PC-9 (cell line): Measurements from ENCODE around the gene GLDN. TPM values are rescaled to one million over a fixed set of nuclear protein-coding genes. Genes with fewer than 3 reads are reported as not detected.
A peak's percentile ranks its signal among the peaks of the same experiment; 100 is the strongest.

Experiments used
- BruUV-seq: library from RNA; stranded (reverse); fragments of 400-500 nt; replicated peaks from 2 replicates; lab custom pipeline; 2021; lab: Mats Ljungman, UMichigan
- CTCF ChIA-PET: fragments of 300-600 bp; sonication (Branson Sonifier 250); formaldehyde crosslinking; loops from one replicate; lab custom pipeline; 2022; ENCODE audit warnings: antibody characterized with exemption; lab: Charles Lee
- POLR2A ChIA-PET: fragments of 300-600 bp; sonication (Branson Sonifier 250); formaldehyde crosslinking; loops from one replicate; lab custom pipeline; 2022; ENCODE audit warnings: antibody characterized with exemption; ENCODE audit not compliant: unreplicated experiment; lab: Charles Lee
- DNase-seq, 2 experiments: peaks; one replicate each; pipeline versions ENCODE4 v3.0.0 to v3.0.0-alpha.2; 2015 to 2022; ENCODE audit warnings: mixed read lengths in 1 of 2
- H2AFZ ChIP-seq: fragments of 200-600 bp; sonication (generic); 2 replicates; pipeline ENCODE4 v1.8.1; 2017; ENCODE audit warnings: antibody characterized with exemption
- H3F3A ChIP-seq: fragments of 200-600 bp; sonication (generic); 2 replicates; pipeline ENCODE4 v1.8.1; 2017; ENCODE audit warnings: antibody characterized with exemption, mild to moderate bottlenecking, low read depth; ENCODE audit not compliant: insufficient read depth
- H3K27ac ChIP-seq: fragments of 200-600 bp; sonication (generic); 2 replicates; pipeline ENCODE4 v1.6.1; 2016; ENCODE audit warnings: mixed run types
- H3K27me3 ChIP-seq: fragments of 200-600 bp; sonication (generic); 2 replicates; pipeline ENCODE4 v1.6.1; 2016; ENCODE audit warnings: low read depth, mixed run types; ENCODE audit not compliant: insufficient read depth
- H3K36me3 ChIP-seq: fragments of 200-600 bp; sonication (generic); 2 replicates; pipeline ENCODE4 v1.6.1; 2016; ENCODE audit warnings: low read depth, mixed run types
- H3K4me1 ChIP-seq: fragments of 200-600 bp; sonication (generic); replicated peaks from 2 replicates; pipeline ENCODE4 v1.6.1; 2016; ENCODE audit warnings: mixed run types; ENCODE audit not compliant: insufficient read depth
- H3K4me2 ChIP-seq: fragments of 200-600 bp; sonication (generic); 2 replicates; pipeline ENCODE4 v1.6.1; 2017; ENCODE audit warnings: mixed run types
- H3K4me3 ChIP-seq: fragments of 200-600 bp; sonication (generic); 2 replicates; pipeline ENCODE4 v1.6.1; 2016; ENCODE audit warnings: mixed run types
- H3K79me2 ChIP-seq: fragments of 200-600 bp; sonication (generic); 2 replicates; pipeline ENCODE4 v1.6.1; 2017; ENCODE audit warnings: low read depth, mixed run types
- H3K9me2 ChIP-seq: fragments of 200-600 bp; sonication (generic); 2 replicates; pipeline ENCODE4 v1.8.1; 2017; ENCODE audit warnings: mild to moderate bottlenecking; ENCODE audit not compliant: insufficient read depth
- H3K9me3 ChIP-seq: fragments of 200-600 bp; sonication (generic); 2 replicates; pipeline ENCODE4 v1.8.1; 2016; ENCODE audit warnings: low read depth; ENCODE audit not compliant: insufficient read depth
- H4K20me1 ChIP-seq: fragments of 200-600 bp; sonication (generic); 2 replicates; pipeline ENCODE4 v1.8.1; 2017; ENCODE audit not compliant: insufficient read depth
- EZH2 ChIP-seq: fragments of 200-600 bp; sonication (generic); IDR thresholded peaks from 2 replicates; pipeline ENCODE4 v1.8.0; 2017; ENCODE audit warnings: antibody characterized with exemption, low read depth
- intact Hi-C: fragments of 100-400 bp; cut with micrococcal nuclease; formaldehyde crosslinking; loops from one replicate; pipeline ENCODE4 v1.10.0; 2022; ENCODE audit not compliant: unreplicated experiment
- total RNA-seq: library from RNA; stranded (reverse); gene quantifications from 2 replicates; pipeline ENCODE4 v1.2.3, GENCODE V29; 2021
- TF ChIP-seq, protein P1 (sequence below): fragments of 200-600 bp; sonication (generic); conservative IDR thresholded peaks from 2 replicates; pipeline ENCODE4 v1.6.1; 2017; ENCODE audit warnings: mixed run types, antibody characterized with exemption, mild to moderate bottlenecking, moderate library complexity

The GLDN gene
- total RNA-seq, 1 experiment from 2014 or later, result not detected

DNA sequence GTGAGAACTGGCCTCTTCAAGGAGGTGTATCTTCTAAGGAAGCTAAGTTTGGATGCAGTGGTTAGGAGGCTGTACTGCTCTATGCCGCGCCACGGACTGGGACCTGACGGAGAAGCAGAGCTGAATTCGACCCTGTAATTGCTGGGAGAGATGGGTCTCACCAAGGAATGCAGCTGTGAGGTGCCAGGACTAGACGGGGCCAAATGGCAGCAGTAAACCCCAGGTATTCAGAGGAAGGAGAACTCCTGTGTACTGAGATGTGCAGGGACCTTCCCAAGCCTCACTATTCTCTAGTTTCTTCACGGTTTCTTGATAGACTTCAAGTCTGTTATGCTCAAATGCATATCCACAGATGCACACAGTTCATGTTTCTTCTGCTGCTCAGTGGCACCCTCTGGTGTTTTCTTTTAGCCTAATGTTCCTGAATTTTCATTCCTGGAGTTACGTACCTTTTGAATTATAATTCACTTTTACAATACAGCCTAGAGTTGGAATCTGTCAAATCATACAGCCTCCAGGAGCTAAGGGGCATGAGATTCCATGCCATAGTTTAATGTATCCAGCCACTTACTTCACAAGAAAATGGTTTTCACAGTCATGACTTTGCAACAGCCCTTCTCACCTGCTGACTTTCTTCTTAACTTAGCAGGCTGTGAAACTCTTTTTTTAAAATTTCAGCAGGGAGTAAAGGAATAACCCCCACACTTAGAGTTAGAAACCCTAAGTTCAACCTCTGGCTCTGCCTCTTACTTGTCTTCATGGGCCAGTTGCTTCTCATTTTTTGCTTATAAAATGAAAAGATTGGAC is 61.8 kb downstream of the GLDN start:
- peak in 1 of 2 experiments; percentile 16 for DNase-seq

GRCh38 chr15:51403946-51404695 is 62.7 kb downstream of the GLDN start:
- ChIA-PET POLR2A (no interaction called here), CTCF (interaction anchor here (0.5 to 1.0 kb wide), 2 partner anchors 86 to 99 kb away, joined by 3 to 5 read pairs; no protein-coding TSS in a partner anchor)
- intact Hi-C loops, result loop anchor here (2.0 to 5.0 kb wide), 3 partner anchors 95 to 242 kb away; no protein-coding TSS in a partner anchor
- Histone ChIP-seq H3K27ac (no peak overlapping the region), H3K4me2 (no peak overlapping the region), H3K4me1 (no peaks in the 10 kb centered on the region), H3K79me2 (no peaks in the 10 kb centered on the region), H2AFZ (no peak overlapping the region), H3K9me3 (no peaks in the 10 kb centered on the region), H3K36me3 (no peaks in the 10 kb centered on the region), H3K9me2 (no peaks in the 10 kb centered on the region), H3K27me3 (peaks cover 4% of the 10 kb centered on the region; the same call in 1 of the 2 replicates), H4K20me1 (no peaks in the 10 kb centered on the region), H3K4me3 (no peak overlapping the region), H3F3A (no peaks in the 10 kb centered on the region)
- TF ChIP-seq, protein P1, sequence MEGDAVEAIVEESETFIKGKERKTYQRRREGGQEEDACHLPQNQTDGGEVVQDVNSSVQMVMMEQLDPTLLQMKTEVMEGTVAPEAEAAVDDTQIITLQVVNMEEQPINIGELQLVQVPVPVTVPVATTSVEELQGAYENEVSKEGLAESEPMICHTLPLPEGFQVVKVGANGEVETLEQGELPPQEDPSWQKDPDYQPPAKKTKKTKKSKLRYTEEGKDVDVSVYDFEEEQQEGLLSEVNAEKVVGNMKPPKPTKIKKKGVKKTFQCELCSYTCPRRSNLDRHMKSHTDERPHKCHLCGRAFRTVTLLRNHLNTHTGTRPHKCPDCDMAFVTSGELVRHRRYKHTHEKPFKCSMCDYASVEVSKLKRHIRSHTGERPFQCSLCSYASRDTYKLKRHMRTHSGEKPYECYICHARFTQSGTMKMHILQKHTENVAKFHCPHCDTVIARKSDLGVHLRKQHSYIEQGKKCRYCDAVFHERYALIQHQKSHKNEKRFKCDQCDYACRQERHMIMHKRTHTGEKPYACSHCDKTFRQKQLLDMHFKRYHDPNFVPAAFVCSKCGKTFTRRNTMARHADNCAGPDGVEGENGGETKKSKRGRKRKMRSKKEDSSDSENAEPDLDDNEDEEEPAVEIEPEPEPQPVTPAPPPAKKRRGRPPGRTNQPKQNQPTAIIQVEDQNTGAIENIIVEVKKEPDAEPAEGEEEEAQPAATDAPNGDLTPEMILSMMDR, result no peak
- no peak for TF ChIP-seq EZH2
- DNase-seq, result no peak
- no TSS peak for BruUV-seq

More for the DNA sequence above, 61.8 kb downstream of the GLDN start:
- Histone ChIP-seq H3K79me2 (no peaks in the 10 kb centered on the region), H3K9me2 (no peaks in the 10 kb centered on the region), H3K9me3 (no peaks in the 10 kb centered on the region), H3K4me2 (no peak overlapping the region), H3K4me1 (no peaks in the 10 kb centered on the region), H3F3A (no peaks in the 10 kb centered on the region), H3K27me3 (peaks cover 12% of the 10 kb centered on the region; the same call in 1 of the 2 replicates), H3K27ac (no peak overlapping the region), H3K36me3 (no peaks in the 10 kb centered on the region), H3K4me3 (no peak overlapping the region), H2AFZ (no peak overlapping the region), H4K20me1 (no peaks in the 10 kb centered on the region)
- ChIA-PET CTCF (interaction anchor here (1.0 to 1.4 kb wide), 2 partner anchors 47 to 100 kb away, joined by 3 to 7 read pairs; no protein-coding TSS in a partner anchor), POLR2A (no interaction called here)
- TF ChIP-seq, protein P1, result peak; percentile 61
- TF ChIP-seq EZH2, result no peak
- BruUV-seq, result no TSS peak
- intact Hi-C loops, result loop anchor here (2.0 to 5.0 kb wide), 3 partner anchors 96 to 241 kb away; no protein-coding TSS in a partner anchor
